Tongue (tissue), 3 donors: ENCODE results near the gene SLC25A38. TPM values are rescaled to one million over a fixed set of nuclear protein-coding genes. Genes with fewer than 3 reads are reported as not detected.

ENCODE experiments used
- DNase-seq: peaks from one replicate; pipeline ENCODE4 v3.0.0-alpha.2; 2015
- small RNA-seq: library from RNA; depleted of rRNA; stranded (forward); fragments of <200 nt; gene quantifications from one replicate; pipeline ENCODE3, GENCODE V24; 2014; ENCODE audit warnings: low replicate concordance
- total RNA-seq: library from RNA; depleted of rRNA; stranded (reverse); fragments of >200 nt; gene quantifications from one replicate; pipeline ENCODE4 v1.2.3, GENCODE V29; 2014

Gene SLC25A38
- total RNA-seq, 1 donor from 2014 or later = 15.6 TPM

DNA sequence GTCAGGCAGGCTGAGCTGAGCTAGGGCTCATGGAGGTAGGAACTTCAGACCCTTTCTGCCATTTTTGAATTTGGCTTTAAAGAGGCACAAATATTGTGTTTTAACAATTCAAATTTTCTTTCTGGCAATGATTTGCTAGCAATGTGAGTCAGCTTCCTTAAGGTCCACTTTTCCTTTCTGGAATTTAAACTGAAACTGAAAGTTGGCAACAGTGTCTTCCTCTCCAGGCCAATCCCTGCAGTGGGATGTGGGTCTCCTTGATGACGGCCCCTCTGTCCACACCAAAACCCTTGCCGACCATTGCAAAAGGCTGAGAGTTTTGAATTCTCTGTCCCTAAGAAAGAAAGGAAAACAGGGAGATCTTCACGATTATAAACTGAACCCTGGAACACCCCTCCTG lies 50.5 kb downstream of the SLC25A38 start:
- DNase-seq = no peak

- DNase-seq = no peak
Observed at GRCh38 chr3:39434574-39434973, 51.4 kb downstream of the SLC25A38 start.

DNA sequence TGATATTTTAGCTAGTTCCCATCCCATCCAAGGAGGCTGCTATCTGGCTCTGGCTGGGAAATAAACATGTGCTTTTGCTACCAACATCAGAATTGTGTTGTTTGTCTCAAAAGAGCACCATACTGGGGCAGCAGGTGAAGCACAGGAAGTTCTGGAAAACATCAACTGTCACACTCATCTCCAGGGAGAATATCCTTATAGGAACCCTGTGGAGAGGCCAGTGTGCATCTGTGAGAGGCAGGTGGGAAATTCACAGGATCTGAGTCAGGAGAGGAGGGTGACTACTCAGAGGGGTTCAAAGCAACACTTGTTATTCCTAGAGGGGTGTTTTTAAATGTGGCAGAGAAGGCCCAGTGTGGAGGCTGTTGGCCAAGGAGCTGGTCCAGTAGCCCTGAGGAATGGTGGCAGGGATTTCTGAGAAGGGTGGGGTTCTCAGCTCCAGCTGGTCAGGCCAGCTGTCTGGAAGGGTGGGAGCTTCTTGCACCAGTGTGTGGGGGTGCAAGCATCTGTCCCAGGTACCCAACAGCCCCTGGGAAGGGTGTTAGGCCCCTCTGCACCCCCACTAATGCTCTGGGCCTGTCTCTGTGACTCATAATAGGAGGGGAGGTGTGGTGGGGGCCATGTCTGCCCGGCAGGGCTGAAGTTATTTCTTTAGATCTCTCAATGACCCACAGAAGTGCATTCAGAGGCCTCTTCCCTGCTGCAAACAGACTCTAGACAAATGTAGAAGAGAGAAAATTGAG lies 52.0 kb downstream of the SLC25A38 start:
- DNase-seq = no peak

GRCh38 chr3:39438880-39439279 lies 55.7 kb downstream of the SLC25A38 start:
- DNase-seq = no peak

GRCh38 chr3:39440316-39440715 lies 57.1 kb downstream of the SLC25A38 start:
- DNase-seq = no peak

DNA sequence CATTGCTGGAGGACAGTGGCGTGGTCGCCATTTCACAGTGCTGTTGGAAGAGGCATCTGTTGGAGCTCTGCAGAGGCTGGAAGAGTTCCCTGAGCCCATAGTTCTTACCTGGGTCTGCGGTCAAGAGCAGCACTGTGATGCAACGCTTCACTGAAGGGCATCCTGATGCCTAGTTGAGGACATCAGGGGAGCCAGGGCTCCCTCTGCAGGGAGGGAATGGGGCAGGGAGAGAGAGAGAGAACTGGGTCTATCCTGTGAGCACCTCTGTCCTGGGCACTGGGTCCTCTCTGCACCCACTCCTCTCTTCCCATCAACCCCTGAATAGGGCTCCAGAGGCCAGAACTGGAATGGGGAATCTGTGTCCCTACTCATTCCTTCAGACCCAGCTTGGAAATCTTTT lies 60.4 kb downstream of the SLC25A38 start:
- no peak for DNase-seq

DNA sequence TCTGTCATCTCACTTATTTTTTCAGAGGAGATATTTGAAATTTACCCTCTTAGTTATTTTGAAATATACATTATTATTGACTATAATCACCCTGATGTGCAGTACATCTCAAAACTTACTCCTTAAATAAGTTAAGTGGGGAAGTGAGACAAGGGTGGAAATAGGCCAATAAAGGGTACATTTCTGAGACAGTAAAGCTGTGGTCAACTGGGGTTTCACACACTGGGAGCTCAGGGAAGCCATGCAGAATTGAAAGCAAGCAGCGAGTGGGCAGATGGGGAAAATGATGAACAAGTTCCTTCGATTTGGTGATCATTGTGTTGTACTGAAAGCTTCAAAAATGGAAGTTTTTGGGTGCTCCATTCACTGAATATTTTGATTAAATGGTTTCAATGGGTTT lies 62.8 kb downstream of the SLC25A38 start:
- no peak for DNase-seq

- DNase-seq = no peak
Observed at GRCh38 chr3:39446444-39446843, 63.3 kb downstream of the SLC25A38 start.

Small RNA genes lying within 50 kb of the gene (small RNA-seq; reads per million reads assigned to genes)
- not detected for gene SNORA6
- not detected for gene SNORA62

Other genes starting within 250 kb of the SLC25A38 start
- 21.0 TPM for gene CSRNP1, start 229.8 kb upstream of the SLC25A38 start, total RNA-seq
- gene XIRP1, start 190.8 kb upstream of the SLC25A38 start, total RNA-seq = 113 TPM
- 4.8 TPM for gene CX3CR1, start 103.3 kb upstream of the SLC25A38 start, total RNA-seq
- gene CCR8, start 53.7 kb upstream of the SLC25A38 start, total RNA-seq = 1.1 TPM
- gene RPSA, start 23.4 kb downstream of the SLC25A38 start, total RNA-seq = 599 TPM
- not detected for gene MOBP, start 84.3 kb downstream of the SLC25A38 start, total RNA-seq